ENCODE results near the gene GRIK1. TPM values are rescaled to one million over a fixed set of nuclear protein-coding genes. Genes with fewer than 3 reads are reported as not detected.

Gene GRIK1
- polyA plus RNA-seq, 1 donor from 2014 or later: 8.7 TPM

DNA sequence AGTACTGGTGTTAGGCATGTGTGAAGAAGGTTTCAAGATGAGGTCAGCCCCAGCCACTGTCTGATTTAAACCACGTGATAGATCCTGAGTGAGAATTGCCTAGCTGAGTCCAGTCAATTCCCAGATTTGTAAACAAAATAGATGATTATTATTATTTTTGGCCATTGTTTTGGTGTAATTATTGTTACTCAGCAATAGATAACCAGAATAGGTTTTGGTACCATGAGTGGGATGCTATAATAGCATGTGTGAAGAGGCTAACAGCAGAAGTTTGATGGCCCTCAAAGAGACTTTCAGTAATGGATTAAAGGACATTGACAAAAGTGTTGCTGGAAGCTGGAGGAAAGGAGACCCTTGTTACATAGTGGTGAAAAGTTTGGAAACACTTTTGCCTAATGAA is 426.3 kb downstream of the GRIK1 start:
- no peak overlapping the region for H3K4me3 ChIP-seq (ENCODE audit: low read length)
- no peaks in the 10 kb centered on the region for H3K9me2 ChIP-seq (ENCODE audit: insufficient read depth, low read length)
- TF ChIP-seq MXI1 (conservative IDR thresholded peaks at IDR 0.05; ENCODE audit: poor library complexity, severe bottlenecking) (no peak), POLR2AphosphoS5 (IDR thresholded peaks at IDR 0.05) (no peak), SMC3 (conservative IDR thresholded peaks at IDR 0.05; ENCODE audit: poor library complexity) (no peak), TAF1 (IDR thresholded peaks at IDR 0.05; ENCODE audit: low read depth) (no peak), EP300 (conservative IDR thresholded peaks at IDR 0.05; ENCODE audit: poor library complexity, severe bottlenecking) (no peak), RAD21 (conservative IDR thresholded peaks at IDR 0.05) (no peak), EZH2 (IDR thresholded peaks at IDR 0.05; ENCODE audit: borderline replicate concordance, insufficient read depth, low read length, poor library complexity, severe bottlenecking) (no peak)
- TF ChIP-seq, protein P1, sequence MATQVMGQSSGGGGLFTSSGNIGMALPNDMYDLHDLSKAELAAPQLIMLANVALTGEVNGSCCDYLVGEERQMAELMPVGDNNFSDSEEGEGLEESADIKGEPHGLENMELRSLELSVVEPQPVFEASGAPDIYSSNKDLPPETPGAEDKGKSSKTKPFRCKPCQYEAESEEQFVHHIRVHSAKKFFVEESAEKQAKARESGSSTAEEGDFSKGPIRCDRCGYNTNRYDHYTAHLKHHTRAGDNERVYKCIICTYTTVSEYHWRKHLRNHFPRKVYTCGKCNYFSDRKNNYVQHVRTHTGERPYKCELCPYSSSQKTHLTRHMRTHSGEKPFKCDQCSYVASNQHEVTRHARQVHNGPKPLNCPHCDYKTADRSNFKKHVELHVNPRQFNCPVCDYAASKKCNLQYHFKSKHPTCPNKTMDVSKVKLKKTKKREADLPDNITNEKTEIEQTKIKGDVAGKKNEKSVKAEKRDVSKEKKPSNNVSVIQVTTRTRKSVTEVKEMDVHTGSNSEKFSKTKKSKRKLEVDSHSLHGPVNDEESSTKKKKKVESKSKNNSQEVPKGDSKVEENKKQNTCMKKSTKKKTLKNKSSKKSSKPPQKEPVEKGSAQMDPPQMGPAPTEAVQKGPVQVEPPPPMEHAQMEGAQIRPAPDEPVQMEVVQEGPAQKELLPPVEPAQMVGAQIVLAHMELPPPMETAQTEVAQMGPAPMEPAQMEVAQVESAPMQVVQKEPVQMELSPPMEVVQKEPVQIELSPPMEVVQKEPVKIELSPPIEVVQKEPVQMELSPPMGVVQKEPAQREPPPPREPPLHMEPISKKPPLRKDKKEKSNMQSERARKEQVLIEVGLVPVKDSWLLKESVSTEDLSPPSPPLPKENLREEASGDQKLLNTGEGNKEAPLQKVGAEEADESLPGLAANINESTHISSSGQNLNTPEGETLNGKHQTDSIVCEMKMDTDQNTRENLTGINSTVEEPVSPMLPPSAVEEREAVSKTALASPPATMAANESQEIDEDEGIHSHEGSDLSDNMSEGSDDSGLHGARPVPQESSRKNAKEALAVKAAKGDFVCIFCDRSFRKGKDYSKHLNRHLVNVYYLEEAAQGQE (IDR thresholded peaks at IDR 0.05; ENCODE audit: borderline replicate concordance): no peak
- TF ChIP-seq, protein P2, sequence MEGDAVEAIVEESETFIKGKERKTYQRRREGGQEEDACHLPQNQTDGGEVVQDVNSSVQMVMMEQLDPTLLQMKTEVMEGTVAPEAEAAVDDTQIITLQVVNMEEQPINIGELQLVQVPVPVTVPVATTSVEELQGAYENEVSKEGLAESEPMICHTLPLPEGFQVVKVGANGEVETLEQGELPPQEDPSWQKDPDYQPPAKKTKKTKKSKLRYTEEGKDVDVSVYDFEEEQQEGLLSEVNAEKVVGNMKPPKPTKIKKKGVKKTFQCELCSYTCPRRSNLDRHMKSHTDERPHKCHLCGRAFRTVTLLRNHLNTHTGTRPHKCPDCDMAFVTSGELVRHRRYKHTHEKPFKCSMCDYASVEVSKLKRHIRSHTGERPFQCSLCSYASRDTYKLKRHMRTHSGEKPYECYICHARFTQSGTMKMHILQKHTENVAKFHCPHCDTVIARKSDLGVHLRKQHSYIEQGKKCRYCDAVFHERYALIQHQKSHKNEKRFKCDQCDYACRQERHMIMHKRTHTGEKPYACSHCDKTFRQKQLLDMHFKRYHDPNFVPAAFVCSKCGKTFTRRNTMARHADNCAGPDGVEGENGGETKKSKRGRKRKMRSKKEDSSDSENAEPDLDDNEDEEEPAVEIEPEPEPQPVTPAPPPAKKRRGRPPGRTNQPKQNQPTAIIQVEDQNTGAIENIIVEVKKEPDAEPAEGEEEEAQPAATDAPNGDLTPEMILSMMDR (IDR thresholded peaks at IDR 0.05; ENCODE audit: poor library complexity, severe bottlenecking): no peak
- no peaks in the 10 kb centered on the region for H3K36me3 ChIP-seq (ENCODE audit: insufficient read depth, low read length)
- no peak overlapping the region for H3K27ac ChIP-seq (ENCODE audit: low read length)
- no peaks in the 10 kb centered on the region for H3K79me2 ChIP-seq (replicated peaks; ENCODE audit: insufficient read depth, low read length)
- H3K9ac ChIP-seq (ENCODE audit: low read length): no peak overlapping the region
- H3F3A ChIP-seq (ENCODE audit: insufficient read depth, low read length, poor library complexity, severe bottlenecking): no peaks in the 10 kb centered on the region
- no peak overlapping the region for H3K4me2 ChIP-seq (ENCODE audit: low read length)
- H3K9me3 ChIP-seq (ENCODE audit: low read length): no peaks in the 10 kb centered on the region
- no peaks in the 10 kb centered on the region for H4K20me1 ChIP-seq (ENCODE audit: insufficient read depth)
- H3K27me3 ChIP-seq (ENCODE audit: insufficient read depth, low read depth, low read length): no peaks in the 10 kb centered on the region
- H2AFZ ChIP-seq (ENCODE audit: low read depth, low read length): no peak overlapping the region

- Histone ChIP-seq H3F3A (ENCODE audit: insufficient read depth, low read length, poor library complexity, severe bottlenecking) (no peaks in the 10 kb centered on the region), H3K36me3 (ENCODE audit: insufficient read depth, low read length) (no peaks in the 10 kb centered on the region), H2AFZ (ENCODE audit: low read depth, low read length) (no peak overlapping the region), H3K4me3 (ENCODE audit: low read length) (no peak overlapping the region), H3K27me3 (ENCODE audit: insufficient read depth, low read depth, low read length) (no peaks in the 10 kb centered on the region), H3K27ac (ENCODE audit: low read length) (no peak overlapping the region), H3K79me2 (replicated peaks; ENCODE audit: insufficient read depth, low read length) (no peaks in the 10 kb centered on the region), H3K9me3 (ENCODE audit: low read length) (no peaks in the 10 kb centered on the region), H3K9me2 (ENCODE audit: insufficient read depth, low read length) (no peaks in the 10 kb centered on the region), H3K4me2 (ENCODE audit: low read length) (no peak overlapping the region), H3K9ac (ENCODE audit: low read length) (no peak overlapping the region), H4K20me1 (ENCODE audit: insufficient read depth) (no peaks in the 10 kb centered on the region)
- TF ChIP-seq EP300 (conservative IDR thresholded peaks at IDR 0.05; ENCODE audit: poor library complexity, severe bottlenecking) (no peak), POLR2AphosphoS5 (IDR thresholded peaks at IDR 0.05) (no peak), MXI1 (conservative IDR thresholded peaks at IDR 0.05; ENCODE audit: poor library complexity, severe bottlenecking) (no peak), TAF1 (IDR thresholded peaks at IDR 0.05; ENCODE audit: low read depth) (no peak), SMC3 (conservative IDR thresholded peaks at IDR 0.05; ENCODE audit: poor library complexity) (no peak), EZH2 (IDR thresholded peaks at IDR 0.05; ENCODE audit: borderline replicate concordance, insufficient read depth, low read length, poor library complexity, severe bottlenecking) (no peak), RAD21 (conservative IDR thresholded peaks at IDR 0.05) (no peak)
- TF ChIP-seq, protein P2 (IDR thresholded peaks at IDR 0.05; ENCODE audit: poor library complexity, severe bottlenecking): no peak
- TF ChIP-seq, protein P1 (IDR thresholded peaks at IDR 0.05; ENCODE audit: borderline replicate concordance): no peak
Observed at GRCh38 chr21:29511096-29511495, 428.7 kb downstream of the GRIK1 start.
